Measurements from ENCODE around the gene MYO10.
"Not testable (repeated sequence)": the region's sequence is repeated elsewhere in the genome, so short reads cannot be mapped to it uniquely, and the experiment has no call there.

MYO10 gene

DNA sequence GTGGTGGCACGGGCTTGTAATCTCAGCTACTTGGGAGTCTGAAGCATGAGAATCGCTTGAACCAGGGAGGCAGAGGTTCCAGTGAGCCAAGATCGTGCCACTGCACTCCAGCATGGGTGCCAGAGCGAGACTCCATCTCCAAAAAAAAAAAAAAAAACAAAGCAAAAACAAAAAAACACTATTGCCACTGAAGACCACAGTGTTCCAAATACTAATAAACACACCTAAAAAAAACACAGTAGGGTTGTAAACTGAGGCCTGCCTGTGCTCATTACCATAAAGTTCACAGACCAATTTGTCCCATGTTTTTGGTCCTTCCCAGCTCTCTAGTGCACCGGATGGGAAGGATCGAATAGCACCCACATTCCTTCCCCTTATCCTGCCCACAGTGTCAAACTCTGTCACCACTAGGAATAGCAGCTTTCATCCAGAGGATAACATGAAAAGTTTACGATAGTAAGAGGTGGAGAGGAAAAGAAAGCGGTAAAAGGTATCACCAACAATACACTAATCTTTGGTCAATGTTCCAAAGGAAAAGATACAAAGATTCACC is 49.2 kb downstream of the MYO10 start:
- no peak for DNase-seq (ENCODE audit: low read depth in 2 of 2)

DNA sequence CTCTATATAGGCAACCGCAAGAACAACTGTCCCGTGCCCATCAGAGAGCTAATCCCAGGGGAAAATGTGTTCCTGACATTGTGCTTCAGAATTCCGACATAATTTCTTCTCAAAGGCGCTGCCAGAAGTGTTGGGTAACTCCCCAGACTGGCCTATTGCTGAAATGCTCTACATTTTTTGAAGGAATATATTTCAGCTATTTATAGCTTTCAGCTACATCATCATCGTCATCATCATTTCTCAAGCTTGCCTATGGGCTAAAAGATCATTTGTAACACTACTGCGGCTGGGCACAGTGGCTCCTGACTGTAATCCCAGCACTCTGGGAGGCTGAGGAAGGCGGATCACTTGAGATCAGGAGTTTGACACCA is 49.7 kb downstream of the MYO10 start:
- DNase-seq (ENCODE audit: low read depth in 2 of 2) = no peak

DNA sequence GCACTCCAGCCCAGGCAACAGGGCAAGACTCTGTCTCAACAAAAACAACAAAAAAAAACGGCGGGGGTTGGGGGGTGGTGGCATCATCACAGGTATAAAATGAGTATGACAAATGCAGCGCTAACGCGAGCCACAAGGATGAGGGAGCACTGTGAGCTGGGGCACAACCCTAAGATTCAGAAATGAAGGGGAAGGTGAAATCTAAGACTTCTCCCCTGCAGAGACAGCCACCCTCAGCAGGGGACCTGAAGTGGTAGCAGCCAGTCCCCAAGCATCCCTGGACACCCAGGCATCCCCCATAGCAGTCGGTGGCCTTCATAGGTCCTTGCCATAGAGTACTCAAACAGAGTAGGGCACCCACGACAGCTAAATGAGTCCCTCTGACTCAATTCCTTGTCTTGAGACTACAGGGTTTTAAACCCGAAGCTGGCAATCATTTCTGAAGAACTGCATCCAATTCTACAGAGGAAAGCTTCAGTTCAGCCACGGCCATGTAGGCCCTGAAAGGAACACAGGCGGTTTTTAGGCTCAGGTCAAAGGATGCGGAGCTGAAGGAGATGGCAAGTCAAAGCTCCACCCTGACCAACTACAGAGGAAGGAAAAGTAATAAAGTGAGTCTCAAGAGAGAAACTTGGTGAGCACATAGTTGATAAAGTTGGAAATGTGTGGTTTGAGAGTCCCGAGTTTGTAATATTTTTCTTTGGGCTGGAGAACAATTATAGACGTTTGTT is 50.3 kb downstream of the MYO10 start:
- DNase-seq (ENCODE audit: low read depth in 2 of 2) = no peak

DNA sequence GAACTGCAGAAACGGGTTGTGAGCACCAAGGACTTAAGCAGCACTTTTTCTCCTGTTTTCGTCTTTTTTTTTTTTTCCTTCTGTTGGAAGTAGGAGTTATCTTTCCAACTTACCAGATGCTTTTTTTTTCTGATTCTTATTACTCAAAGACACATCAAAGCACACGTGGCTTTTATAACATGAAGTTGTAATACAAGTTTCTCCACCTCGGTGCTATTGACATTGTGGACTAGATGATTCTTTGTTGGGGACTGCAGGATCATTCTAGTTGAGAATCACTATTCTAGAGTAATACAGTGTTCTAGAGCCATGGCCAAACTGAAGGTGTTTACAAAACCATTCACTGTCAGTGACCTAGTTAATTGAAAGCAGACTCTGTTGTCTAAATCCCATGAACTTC is 51.5 kb downstream of the MYO10 start:
- no peak for DNase-seq (ENCODE audit: low read depth in 2 of 2)

DNA sequence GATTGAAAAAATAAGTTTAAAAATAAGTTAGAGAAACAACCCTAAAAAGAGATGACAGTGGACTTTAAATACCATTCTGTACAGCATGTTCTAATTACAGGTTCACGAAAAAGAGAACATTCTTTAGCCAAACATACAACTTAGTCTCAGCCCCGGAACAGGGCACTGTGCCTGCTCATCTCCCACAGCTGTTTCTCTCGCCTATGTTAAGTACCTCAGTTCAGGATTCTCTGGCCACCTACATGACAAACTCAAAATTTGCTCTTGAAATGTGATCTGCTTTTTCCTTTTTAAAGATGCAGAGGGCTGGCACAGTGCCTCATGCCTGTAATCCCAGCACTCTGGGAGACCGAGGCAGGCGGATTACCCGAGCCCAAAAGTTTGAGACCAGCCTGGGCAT is 52.3 kb downstream of the MYO10 start:
- DNase-seq (ENCODE audit: low read depth in 2 of 2) = no peak

DNA sequence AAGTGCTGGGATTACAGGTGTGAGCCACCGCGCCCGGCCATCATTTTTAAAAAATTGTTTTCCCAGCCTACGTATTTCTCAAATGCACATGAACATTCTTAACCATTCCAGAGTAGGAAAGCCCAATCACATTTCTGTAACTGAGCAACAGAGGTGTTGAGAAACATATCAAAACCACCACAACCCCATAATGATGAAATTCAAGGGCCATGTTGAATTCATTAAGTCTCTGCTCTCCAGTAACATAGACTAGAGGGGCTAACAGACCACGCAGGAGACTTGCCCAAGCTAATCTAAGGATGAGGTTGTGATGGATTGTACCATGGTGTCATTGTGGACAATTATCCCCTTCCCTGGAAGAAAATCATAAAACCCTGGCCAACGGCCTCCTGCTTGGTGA is 52.9 kb downstream of the MYO10 start:
- DNase-seq (ENCODE audit: low read depth in 2 of 2) = no peak

DNA sequence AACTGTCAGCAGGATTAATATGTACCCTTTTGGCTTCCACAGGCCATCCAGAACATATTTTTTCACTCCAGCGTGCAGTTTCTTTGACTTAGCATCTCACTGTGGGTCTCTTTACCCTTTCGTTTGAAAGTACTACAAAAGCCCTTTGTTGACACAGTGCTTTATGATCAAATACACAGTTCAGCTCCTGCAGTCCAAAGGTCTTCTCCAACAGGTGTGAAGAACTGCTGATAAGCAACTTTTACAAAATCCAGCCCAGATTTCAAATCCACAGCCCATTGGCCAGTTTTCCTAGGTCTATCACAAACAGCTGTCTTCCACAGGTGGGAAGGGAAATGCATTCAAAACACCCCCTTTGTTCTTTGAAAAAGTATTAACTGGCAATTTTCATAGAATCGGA is 54.8 kb downstream of the MYO10 start:
- no peak for DNase-seq (ENCODE audit: low read depth in 2 of 2)

DNA sequence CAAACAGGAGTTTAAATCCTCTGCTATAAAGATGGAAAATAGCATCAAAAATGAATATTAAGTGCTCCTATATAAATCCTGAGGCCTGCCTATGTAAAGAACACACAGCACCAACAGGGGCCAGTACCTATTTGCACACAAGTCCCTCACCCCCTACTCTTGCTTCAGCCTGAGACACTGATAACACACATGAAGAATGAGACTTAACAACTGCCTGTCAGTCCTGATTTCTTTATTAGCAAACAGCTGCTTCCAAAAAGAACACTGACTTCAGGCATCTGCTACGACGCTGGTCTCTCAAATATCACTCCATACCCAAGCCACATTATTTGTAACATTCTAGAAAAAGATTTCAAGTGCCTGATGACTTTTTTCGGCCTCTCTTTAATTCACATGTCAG is 55.5 kb downstream of the MYO10 start:
- no peak for DNase-seq (ENCODE audit: low read depth in 2 of 2)

DNA sequence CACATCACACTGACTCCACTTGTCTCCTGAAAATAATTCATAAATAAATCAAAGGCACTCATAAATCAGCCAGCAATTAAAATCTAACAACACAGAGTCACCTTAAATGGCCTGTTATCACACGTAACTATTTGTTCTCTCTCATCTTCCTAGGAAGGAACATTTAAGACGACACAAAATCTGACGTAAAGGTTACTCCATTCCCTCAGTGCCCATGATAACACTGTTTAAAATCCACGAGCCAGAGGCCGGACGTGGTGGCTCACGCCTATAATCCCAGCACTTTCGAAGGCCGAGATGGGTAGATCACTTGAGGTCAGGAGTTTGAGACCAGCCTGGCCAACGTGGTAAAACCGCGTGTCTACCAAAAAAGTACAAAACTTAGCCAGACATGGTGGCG is 56.4 kb downstream of the MYO10 start:
- DNase-seq (ENCODE audit: low read depth in 2 of 2) = no peak

DNA sequence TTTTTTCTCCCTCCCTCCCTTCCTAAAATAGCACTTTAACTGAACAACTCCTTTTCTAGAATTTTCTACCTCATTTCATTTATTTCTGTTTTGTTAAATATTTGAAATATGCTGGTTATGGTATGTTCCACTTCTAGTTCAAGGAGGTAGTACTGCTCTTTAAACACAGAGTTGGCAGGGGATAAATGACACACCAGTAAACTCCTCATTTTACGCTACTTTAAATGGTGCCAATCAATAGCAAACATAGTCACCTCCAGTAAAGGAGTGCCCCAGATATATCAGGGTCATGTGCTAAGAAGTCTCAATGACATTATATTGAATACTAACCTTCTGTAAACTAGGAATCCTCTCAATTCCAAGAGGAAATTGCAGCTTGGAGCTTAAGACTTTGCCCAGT is 56.9 kb downstream of the MYO10 start:
- no peak for DNase-seq (ENCODE audit: low read depth in 2 of 2)

DNA sequence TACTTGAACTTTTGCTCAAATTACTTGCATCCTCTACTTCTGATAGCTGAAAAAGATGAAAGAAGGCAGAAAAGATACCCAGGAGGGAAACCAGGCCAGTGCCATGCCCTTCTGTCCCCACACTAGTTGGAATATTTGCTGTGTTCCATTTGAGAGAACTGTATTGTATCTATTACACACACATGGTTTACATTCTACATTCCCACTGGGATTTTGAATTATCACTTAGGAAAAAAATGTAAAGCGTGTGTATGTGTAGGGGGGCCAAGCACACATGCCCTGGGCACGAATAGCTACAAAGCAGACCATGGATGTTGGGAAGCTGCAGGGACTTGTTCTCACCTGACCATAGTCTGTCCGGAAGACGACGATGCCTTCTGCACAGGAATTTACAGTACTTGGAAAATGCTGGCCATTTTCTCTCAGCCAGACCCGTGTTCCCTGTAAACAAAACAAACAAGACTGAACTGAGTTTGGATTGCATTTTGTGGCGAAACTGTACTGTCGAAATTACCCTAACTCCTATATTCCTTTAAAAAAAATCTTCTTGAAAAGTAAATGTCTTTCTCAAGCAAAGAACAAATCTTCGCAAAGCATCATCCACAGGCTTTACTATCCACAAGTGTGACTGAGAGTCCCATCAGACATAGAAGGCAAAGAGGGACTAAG is 58.7 kb downstream of the MYO10 start:
- DNase-seq (ENCODE audit: low read depth in 2 of 2) = no peak

DNA sequence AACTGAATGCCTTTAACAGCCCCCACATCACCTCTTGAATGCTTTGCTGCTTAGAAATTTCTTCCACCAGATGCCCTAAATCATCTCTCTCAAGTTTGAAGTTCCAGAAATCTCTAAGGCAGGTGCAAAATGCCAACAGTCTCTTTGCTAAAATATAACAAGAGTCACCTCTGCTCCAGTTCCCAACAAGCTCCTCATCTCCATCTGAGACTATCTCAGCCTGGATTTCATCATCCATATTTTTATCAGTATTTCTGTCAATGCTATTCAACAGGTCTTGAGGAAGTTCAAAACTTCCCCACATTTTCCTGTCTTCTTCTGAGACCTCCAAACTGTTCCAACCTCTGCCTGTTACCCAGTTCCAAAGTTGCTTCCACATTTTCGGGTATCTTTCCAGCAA is 61.7 kb downstream of the MYO10 start:
- DNase-seq (ENCODE audit: low read depth in 2 of 2) = not testable (repeated sequence)

DNA sequence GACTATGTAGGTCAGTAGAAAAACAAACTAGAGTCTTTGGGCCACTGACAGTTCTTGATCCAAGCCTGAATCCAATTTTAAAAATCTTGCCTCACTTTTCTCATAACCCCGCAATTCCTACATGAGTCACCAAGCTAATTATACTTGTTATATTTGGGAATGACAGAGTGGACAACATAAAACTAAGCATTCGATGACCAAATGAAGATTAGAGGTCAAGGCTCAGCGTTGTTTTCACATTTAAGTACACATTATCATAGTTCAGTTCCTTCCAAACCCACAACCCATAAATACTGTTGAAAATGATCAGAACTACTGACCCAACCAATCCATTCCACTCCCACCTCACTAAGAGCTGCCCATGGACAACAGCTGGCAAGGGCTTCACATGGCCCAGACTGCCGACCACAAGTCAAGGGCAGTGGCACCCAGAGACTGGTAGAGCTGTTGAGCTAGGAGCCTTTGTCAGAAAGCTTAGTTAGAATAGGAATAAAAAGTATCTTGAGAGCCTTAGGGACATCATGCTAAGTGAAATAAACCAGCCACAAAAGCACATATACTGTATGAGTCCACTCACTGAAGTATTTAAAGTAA is 64.2 kb downstream of the MYO10 start:
- no peak for DNase-seq (ENCODE audit: low read depth in 2 of 2)

DNA sequence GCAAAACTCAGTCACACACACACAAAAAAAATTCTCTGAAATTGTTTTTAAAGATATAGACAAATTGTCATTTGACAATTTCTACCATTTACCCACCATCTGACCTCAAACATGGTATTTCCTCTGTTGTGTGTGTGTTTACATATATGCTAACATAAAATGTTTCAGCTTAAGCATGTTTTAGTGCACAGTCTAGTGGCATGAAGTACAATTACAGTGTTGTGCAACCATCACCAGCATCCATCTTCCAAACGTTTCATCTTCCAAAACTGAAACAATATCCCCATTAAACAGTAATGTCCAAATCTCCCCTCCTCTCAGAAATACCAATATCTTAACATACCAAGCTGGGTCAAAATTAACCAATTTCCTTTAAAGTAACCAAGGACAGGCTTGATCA is 65.2 kb downstream of the MYO10 start:
- DNase-seq (ENCODE audit: low read depth in 2 of 2) = no peak

DNA sequence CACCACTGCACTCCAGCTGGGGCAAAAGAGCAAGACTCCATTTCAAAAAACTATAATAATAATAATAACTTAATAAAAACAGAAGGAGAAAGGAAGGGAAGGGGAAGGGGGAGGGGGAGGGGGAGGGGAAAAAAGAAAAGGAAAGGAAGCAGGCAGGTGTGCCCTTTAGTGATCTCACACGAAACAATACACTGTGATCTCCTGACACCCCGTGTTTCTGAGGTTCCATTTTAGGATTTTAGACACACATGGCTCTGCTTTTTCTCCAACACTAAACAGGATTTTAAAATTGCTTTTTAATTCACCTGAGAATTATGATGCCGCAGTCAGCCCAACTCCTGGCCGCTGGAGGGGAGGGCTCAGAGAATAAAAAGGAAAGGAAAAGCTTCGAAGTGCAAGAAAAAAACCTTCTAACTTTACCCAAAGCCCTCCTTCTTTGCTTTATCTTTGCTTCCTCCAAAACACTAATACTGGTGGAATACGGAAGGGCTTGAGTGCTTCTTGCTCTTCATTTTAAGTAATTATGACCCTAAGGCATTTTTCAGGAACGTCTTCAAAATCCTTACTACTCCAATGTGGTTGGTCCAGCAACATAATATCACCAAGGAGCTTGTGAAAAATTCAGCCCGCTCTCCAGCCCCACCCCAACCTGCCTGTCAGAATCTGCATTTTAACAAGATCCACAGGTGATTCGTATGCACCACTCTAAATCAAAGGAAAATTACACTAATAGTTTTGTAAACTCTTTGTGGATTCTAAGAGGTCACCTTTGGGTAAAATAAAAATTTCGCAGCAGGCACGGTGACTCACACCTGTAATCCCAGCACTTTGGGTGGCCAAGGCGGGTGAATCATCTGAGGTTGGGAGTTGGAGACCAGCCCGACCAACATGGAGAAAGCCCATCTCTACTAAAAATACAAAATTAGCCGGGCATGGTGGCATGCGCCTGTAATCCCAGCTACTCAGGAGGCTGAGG is 66.0 kb downstream of the MYO10 start:
- no peak for DNase-seq (ENCODE audit: low read depth in 2 of 2)

DNA sequence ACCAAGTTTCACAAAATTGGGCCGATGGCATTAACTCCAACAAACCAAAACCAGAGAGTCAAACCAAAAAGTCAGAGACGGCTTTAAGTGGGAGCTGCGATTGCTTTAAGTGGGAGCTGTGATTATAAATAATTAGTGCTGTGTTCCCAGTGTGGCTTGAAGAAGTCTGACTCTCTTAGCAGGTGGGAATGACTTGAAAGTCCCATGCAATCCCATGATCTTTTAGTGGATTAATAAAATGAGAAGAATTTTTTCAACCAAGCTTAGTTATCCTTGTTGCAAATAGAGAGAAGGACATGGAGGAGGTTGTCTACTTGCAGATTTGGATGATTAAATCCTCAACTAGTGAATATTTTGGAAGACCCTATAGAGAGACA is 68.5 kb downstream of the MYO10 start:
- no peak for DNase-seq (ENCODE audit: low read depth in 2 of 2)

DNA sequence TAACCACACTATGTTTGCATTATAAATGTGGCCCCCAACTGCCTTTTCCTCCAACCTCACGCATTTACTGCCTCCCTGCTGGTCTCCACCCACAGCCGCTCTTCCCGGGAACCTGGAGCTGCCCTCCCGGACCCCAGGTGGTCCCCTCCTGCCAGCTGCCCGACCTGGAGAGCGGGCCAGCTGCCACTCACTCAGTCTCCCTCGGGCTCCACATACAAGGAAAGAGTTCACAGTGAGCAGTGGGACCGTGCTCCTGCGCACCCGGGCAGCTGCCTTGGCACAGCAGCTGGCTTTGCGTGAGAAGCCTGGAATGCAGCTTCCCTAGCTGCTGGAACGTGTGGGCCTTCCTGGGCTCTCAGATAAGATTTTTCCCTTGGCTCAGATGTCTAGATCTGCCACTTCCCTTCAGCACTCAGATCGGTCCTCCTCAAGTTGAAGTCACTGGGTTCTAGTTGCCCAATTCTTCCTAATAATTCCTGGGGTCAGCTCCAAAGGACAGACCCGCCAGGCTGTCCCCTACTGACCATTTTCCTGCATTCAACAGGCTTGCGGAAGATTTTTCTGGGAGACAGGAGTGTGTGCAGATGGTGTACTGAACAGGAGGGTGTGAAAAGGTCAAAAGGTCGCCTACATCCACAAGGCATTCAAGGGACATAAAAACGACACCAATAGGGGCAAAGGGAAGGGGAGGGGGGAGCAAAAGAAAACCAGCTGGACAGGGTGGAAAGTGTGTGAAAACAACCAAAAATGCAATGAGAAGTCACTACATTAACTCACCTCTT is 69.1 kb downstream of the MYO10 start:
- DNase-seq (ENCODE audit: low read depth in 2 of 2) = no peak

DNA sequence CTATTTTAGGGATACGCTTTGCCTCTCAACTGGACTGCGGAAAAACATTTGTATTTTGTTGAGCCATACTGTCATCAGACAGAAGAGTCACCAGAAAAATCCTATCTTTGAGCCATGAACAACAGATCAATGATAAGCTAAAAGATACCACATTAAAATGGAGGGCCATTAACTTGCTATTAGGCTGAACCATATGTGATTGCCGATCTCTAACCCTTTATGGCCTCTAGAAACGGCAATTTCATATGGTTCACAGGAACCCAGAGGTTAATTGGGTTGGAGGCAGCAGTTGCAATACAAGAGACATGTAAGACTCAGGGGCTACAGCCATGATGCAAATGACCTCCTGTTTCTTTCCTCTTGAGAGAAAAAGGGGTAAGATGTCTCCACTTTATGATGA is 69.8 kb downstream of the MYO10 start:
- DNase-seq (ENCODE audit: low read depth in 2 of 2) = no peak

DNA sequence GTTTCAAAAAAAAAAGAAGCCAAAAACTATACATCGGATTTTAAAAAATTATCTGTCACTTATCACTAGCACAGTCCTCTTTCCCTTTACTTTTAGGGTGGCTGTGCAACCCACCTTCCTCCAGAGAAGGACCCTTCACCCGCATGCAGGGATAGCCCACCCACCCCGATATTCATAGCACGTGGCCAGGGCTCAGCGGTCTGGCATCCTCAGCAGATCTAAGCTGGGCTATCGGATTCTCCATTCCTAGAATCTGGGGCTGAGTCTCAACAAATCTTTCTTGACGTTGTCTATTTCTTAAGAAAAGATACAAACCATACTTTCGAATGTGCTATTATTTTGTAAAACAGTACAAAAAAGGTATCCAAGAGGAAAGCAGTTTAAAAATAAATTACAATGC is 70.9 kb downstream of the MYO10 start:
- DNase-seq (ENCODE audit: low read depth in 2 of 2) = no peak

DNA sequence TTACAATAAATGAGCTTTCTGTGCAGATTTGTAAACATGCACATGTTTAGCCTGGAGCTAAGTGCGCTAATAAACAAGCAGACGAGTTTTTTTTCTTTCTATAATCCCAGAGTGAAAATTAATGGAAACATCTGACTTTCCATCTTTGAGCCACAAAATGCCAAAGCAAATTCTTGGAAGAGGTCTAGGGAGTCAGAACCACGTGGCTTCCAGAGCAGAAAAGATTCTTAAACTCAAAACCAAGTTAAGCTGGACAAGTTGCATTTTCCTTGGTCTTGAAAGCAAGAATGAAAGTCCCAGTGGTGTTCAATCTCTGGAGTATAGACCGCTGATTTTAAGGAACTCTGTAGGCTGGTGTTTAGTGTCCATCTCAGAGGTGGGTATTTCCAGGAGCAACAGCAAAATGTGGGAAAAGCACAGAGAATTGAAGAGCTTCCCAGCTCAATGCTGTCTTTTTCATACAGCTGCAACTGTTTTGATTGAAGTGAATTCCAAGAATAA is 71.4 kb downstream of the MYO10 start:
- DNase-seq (ENCODE audit: low read depth in 2 of 2) = no peak

DNA sequence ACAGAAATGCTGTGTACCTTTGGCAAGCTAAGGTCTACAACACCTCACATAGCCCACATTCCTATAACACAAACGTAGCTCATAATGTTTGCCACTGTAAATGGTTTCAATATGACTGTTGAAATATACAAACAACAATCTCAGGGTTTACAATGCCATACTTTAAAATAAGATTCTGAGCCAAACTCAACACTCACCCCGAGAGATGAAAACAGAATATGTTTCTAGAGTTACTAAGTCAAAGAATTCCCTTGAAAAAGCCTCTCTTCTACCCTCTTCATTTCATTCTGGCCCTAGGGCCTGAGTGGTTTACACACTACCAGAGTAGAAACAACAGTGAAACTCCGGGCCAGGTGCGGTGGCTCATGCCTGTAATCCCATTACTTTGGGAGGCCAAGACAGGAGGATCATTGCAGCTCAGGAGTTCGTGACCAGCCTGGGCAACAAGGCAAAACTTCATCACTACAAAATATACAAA is 72.6 kb downstream of the MYO10 start:
- no peak for DNase-seq (ENCODE audit: low read depth in 2 of 2)
